Stimulated activated naive CD8-positive, alpha-beta T cell treated with anti-CD3 and anti-CD28 coated beads, Interleukin-15, Interleukin-2, amounts not matched to agents 100 ng/mL and 50 ng/mL, for 24 hours (primary cell): ENCODE data around the gene ALG1L2.
"Not testable (repeated sequence)": the region's sequence is repeated elsewhere in the genome, so short reads cannot be mapped to it uniquely, and the experiment has no call there.

Experiments used
- H3K27ac Mint-ChIP-seq: one replicate; pipeline ENCODE4 v1.8.0; 2021; ENCODE audit warnings: mild to moderate bottlenecking, mixed read lengths
- H3K27me3 Mint-ChIP-seq: one replicate; pipeline ENCODE4 v1.8.0; 2021; ENCODE audit warnings: mixed read lengths
- H3K36me3 Mint-ChIP-seq: one replicate; pipeline ENCODE4 v1.8.0; 2021; ENCODE audit warnings: low read depth, mixed read lengths
- H3K4me1 Mint-ChIP-seq: one replicate; pipeline ENCODE4 v1.8.0; 2021; ENCODE audit warnings: low read depth, mixed read lengths
- H3K4me3 Mint-ChIP-seq: one replicate; pipeline ENCODE4 v1.8.0; 2021; ENCODE audit warnings: mild to moderate bottlenecking, mixed read lengths
- H3K9me3 Mint-ChIP-seq: one replicate; pipeline ENCODE4 v1.8.0; 2021; ENCODE audit warnings: mixed read lengths

Gene ALG1L2

GRCh38 chr3:130081351-130081881 lies at the start of gene ALG1L2:
TSS of gene ALG1L2 (plus strand) at chr3:130081831. CDS start at chr3:130082017, 186 bp downstream.
- no peaks in the 10 kb centered on the region for H3K4me1 Mint-ChIP-seq
- peaks cover 7% of the 10 kb centered on the region for H3K27me3 Mint-ChIP-seq
- no peaks in the 10 kb centered on the region for H3K9me3 Mint-ChIP-seq
- H3K4me3 Mint-ChIP-seq: no peak within 1 kb of the TSS
- H3K27ac Mint-ChIP-seq: no peak within 1 kb of the TSS
- H3K36me3 Mint-ChIP-seq: no peaks in the 10 kb centered on the region

- not testable (repeated sequence) for H3K4me3 Mint-ChIP-seq, H3K27ac Mint-ChIP-seq, H3K27me3 Mint-ChIP-seq, H3K36me3 Mint-ChIP-seq, H3K4me1 Mint-ChIP-seq, H3K9me3 Mint-ChIP-seq
These were observed 44.4 kb upstream of the ALG1L2 start for GRCh38 chr3:130037126-130037815.

- not testable (repeated sequence) for H3K36me3 Mint-ChIP-seq, H3K9me3 Mint-ChIP-seq, H3K4me1 Mint-ChIP-seq, H3K27me3 Mint-ChIP-seq, H3K27ac Mint-ChIP-seq, H3K4me3 Mint-ChIP-seq
These were observed 38.9 kb upstream of the ALG1L2 start for GRCh38 chr3:130042736-130043135.

- not testable (repeated sequence) for H3K36me3 Mint-ChIP-seq, H3K4me1 Mint-ChIP-seq, H3K27me3 Mint-ChIP-seq, H3K4me3 Mint-ChIP-seq, H3K9me3 Mint-ChIP-seq, H3K27ac Mint-ChIP-seq
These were observed 38.0 kb upstream of the ALG1L2 start for GRCh38 chr3:130043658-130044057.

GRCh38 chr3:130044370-130044769 lies 37.3 kb upstream of the ALG1L2 start:
- no peak overlapping the region for H3K4me3 Mint-ChIP-seq
- H3K4me1 Mint-ChIP-seq: no peaks in the 10 kb centered on the region
- H3K36me3 Mint-ChIP-seq: no peaks in the 10 kb centered on the region
- H3K27me3 Mint-ChIP-seq: no peaks in the 10 kb centered on the region
- no peak overlapping the region for H3K27ac Mint-ChIP-seq
- H3K9me3 Mint-ChIP-seq: peaks cover 6% of the 10 kb centered on the region

GRCh38 chr3:130048726-130049125 lies 32.9 kb upstream of the ALG1L2 start:
- Mint-ChIP-seq H3K27ac (no peak overlapping the region), H3K9me3 (peaks cover 6% of the 10 kb centered on the region), H3K36me3 (no peaks in the 10 kb centered on the region), H3K27me3 (no peaks in the 10 kb centered on the region), H3K4me3 (no peak overlapping the region), H3K4me1 (no peaks in the 10 kb centered on the region)

- not testable (repeated sequence) for H3K27ac Mint-ChIP-seq, H3K9me3 Mint-ChIP-seq, H3K4me1 Mint-ChIP-seq, H3K4me3 Mint-ChIP-seq, H3K27me3 Mint-ChIP-seq, H3K36me3 Mint-ChIP-seq
These were observed 29.3 kb upstream of the ALG1L2 start for GRCh38 chr3:130052366-130052765.

GRCh38 chr3:130052965-130053364 lies 28.7 kb upstream of the ALG1L2 start:
- H3K27me3 Mint-ChIP-seq, H3K36me3 Mint-ChIP-seq, H3K9me3 Mint-ChIP-seq, H3K27ac Mint-ChIP-seq, H3K4me3 Mint-ChIP-seq, H3K4me1 Mint-ChIP-seq: not testable (repeated sequence)

- H3K36me3 Mint-ChIP-seq, H3K4me1 Mint-ChIP-seq, H3K27ac Mint-ChIP-seq, H3K4me3 Mint-ChIP-seq, H3K9me3 Mint-ChIP-seq, H3K27me3 Mint-ChIP-seq: not testable (repeated sequence)
These were observed 23.9 kb upstream of the ALG1L2 start for GRCh38 chr3:130057536-130058266.

- H3K27me3 Mint-ChIP-seq, H3K36me3 Mint-ChIP-seq, H3K4me3 Mint-ChIP-seq, H3K4me1 Mint-ChIP-seq, H3K9me3 Mint-ChIP-seq, H3K27ac Mint-ChIP-seq: not testable (repeated sequence)
These were observed 23.4 kb upstream of the ALG1L2 start for GRCh38 chr3:130058267-130058657.

GRCh38 chr3:130058716-130059115 lies 22.9 kb upstream of the ALG1L2 start:
- H3K4me3 Mint-ChIP-seq, H3K27ac Mint-ChIP-seq, H3K4me1 Mint-ChIP-seq, H3K9me3 Mint-ChIP-seq, H3K27me3 Mint-ChIP-seq, H3K36me3 Mint-ChIP-seq: not testable (repeated sequence)

- not testable (repeated sequence) for H3K9me3 Mint-ChIP-seq, H3K4me3 Mint-ChIP-seq, H3K27ac Mint-ChIP-seq, H3K4me1 Mint-ChIP-seq, H3K36me3 Mint-ChIP-seq, H3K27me3 Mint-ChIP-seq
These were observed 22.5 kb upstream of the ALG1L2 start for GRCh38 chr3:130059162-130059561.

- Mint-ChIP-seq H3K9me3 (no peaks in the 10 kb centered on the region), H3K4me1 (no peaks in the 10 kb centered on the region), H3K4me3 (no peak overlapping the region), H3K27ac (no peak overlapping the region), H3K36me3 (no peaks in the 10 kb centered on the region), H3K27me3 (no peaks in the 10 kb centered on the region)
These were observed 8.0 kb upstream of the ALG1L2 start for GRCh38 chr3:130073582-130073981.

GRCh38 chr3:130077636-130078035 lies 4.0 kb upstream of the ALG1L2 start:
- H3K4me3 Mint-ChIP-seq: no peak overlapping the region
- no peaks in the 10 kb centered on the region for H3K9me3 Mint-ChIP-seq
- H3K27ac Mint-ChIP-seq: no peak overlapping the region
- H3K36me3 Mint-ChIP-seq: no peaks in the 10 kb centered on the region
- peaks cover 7% of the 10 kb centered on the region for H3K27me3 Mint-ChIP-seq
- no peaks in the 10 kb centered on the region for H3K4me1 Mint-ChIP-seq

GRCh38 chr3:130083363-130084090 lies 1.9 kb downstream of the ALG1L2 start:
- not testable (repeated sequence) for H3K9me3 Mint-ChIP-seq, H3K27me3 Mint-ChIP-seq, H3K27ac Mint-ChIP-seq, H3K4me3 Mint-ChIP-seq, H3K36me3 Mint-ChIP-seq, H3K4me1 Mint-ChIP-seq
